ENCODE measurements around the gene ZNF595.
"Not testable (repeated sequence)": the region's sequence is repeated elsewhere in the genome, so short reads cannot be mapped to it uniquely, and the experiment has no call there.

ZNF595 gene

DNA sequence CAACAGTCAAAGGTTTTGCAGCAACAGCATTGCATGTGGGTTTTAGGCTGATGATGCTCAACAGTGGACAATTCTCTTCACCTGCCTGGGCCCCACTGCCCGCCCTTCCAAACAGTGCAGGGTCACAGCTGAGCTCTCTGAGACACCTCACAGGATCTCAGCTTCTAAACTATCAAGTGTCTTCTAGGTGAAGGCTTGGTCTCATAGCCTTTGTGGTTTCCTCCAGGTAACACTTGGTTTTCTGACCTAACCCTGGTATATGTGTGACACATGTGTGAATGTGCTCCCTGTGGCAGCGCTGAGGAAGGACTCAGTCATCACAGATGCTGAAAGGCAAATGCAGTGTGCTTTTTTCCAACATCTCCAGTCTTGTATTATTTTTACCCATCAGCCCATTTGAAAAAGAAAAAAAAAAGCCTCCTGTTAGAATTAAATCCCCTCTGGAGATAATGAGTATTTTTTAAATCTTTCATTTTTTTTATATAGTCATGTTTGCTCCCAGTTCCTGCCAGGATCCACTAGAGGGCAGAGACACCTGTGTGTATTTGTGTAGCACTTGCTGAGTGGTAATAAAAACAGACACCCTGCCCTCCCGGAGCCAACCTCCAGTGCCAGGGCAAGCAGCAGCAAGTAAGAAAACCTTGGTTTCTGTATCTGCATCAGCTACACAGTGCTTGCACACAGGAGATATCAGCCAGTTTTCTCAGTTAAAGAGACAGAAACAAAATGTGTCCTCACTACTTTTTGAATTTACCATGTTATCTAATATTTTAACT lies 24.2 kb upstream of the ZNF595 start:
- not testable (repeated sequence) for H3K4me1 ChIP-seq (ENCODE audit: control insufficient read depth, insufficient read depth, low read length, poor library complexity, severe bottlenecking); H3K9me3 ChIP-seq (ENCODE audit: control insufficient read depth, low read length); H3K4me3 ChIP-seq (ENCODE audit: insufficient read depth, low read depth, low read length, poor library complexity, severe bottlenecking); H3K27me3 ChIP-seq (replicated peaks; ENCODE audit: control insufficient read depth, insufficient read depth, low read length, poor library complexity, severe bottlenecking); H3K27ac ChIP-seq (ENCODE audit: insufficient read depth, low read length, poor library complexity, severe bottlenecking); DNase-seq; H3K36me3 ChIP-seq (ENCODE audit: control insufficient read depth, insufficient read depth, low read length)

- H3K9me3 ChIP-seq (ENCODE audit: control insufficient read depth, low read length); H3K4me3 ChIP-seq (ENCODE audit: insufficient read depth, low read depth, low read length, poor library complexity, severe bottlenecking); H3K27ac ChIP-seq (ENCODE audit: insufficient read depth, low read length, poor library complexity, severe bottlenecking); H3K4me1 ChIP-seq (ENCODE audit: control insufficient read depth, insufficient read depth, low read length, poor library complexity, severe bottlenecking); H3K36me3 ChIP-seq (ENCODE audit: control insufficient read depth, insufficient read depth, low read length); H3K27me3 ChIP-seq (replicated peaks; ENCODE audit: control insufficient read depth, insufficient read depth, low read length, poor library complexity, severe bottlenecking); DNase-seq: not testable (repeated sequence)
Measured at GRCh38 chr4:33314-33713, 19.8 kb upstream of the ZNF595 start.

DNA sequence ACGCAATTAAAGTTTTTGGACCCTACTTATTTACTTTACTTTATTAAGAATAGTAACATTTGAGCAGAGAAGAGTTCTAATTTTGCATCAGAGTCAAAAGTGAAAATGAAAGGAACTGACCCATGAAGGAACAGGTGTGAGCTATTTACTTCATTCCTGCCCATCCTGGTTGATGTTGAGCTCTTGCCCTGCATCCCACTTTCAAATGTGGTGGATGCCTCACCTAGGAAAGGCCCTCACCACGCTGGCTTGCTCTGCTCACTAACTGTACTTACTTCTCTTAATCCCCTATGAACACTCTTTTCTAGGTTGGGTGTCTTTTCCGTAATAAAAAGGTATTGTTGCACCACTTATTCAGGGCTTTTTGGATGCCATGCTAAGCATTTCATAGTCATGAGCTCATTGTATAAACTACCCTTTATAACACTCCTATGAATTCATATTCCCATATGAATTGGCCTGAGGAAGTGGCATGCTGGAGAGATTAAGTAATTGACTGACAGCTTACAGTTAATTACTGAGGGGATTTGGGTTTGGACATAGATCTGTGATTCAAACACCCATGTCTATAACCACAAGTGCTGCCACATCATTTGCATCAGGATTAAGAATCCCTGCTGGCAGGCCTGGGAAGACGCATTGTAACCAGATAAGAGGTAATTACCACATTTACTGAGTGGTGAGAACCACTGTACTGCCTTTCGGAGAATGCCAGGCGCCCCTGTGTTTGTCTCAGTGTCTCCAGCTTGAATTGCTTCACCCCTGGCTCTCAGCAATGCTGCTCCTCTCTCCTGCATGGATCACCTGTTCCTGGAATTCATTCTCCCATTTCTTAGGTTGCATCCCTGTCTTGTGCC lies 16.3 kb upstream of the ZNF595 start:
- not testable (repeated sequence) for H3K4me3 ChIP-seq (ENCODE audit: insufficient read depth, low read depth, low read length, poor library complexity, severe bottlenecking); DNase-seq; H3K4me1 ChIP-seq (ENCODE audit: control insufficient read depth, insufficient read depth, low read length, poor library complexity, severe bottlenecking); H3K27me3 ChIP-seq (replicated peaks; ENCODE audit: control insufficient read depth, insufficient read depth, low read length, poor library complexity, severe bottlenecking); H3K36me3 ChIP-seq (ENCODE audit: control insufficient read depth, insufficient read depth, low read length); H3K9me3 ChIP-seq (ENCODE audit: control insufficient read depth, low read length); H3K27ac ChIP-seq (ENCODE audit: insufficient read depth, low read length, poor library complexity, severe bottlenecking)

- H3K27ac ChIP-seq (ENCODE audit: insufficient read depth, low read length, poor library complexity, severe bottlenecking); H3K36me3 ChIP-seq (ENCODE audit: control insufficient read depth, insufficient read depth, low read length); H3K9me3 ChIP-seq (ENCODE audit: control insufficient read depth, low read length); H3K4me1 ChIP-seq (ENCODE audit: control insufficient read depth, insufficient read depth, low read length, poor library complexity, severe bottlenecking); DNase-seq; H3K4me3 ChIP-seq (ENCODE audit: insufficient read depth, low read depth, low read length, poor library complexity, severe bottlenecking); H3K27me3 ChIP-seq (replicated peaks; ENCODE audit: control insufficient read depth, insufficient read depth, low read length, poor library complexity, severe bottlenecking): not testable (repeated sequence)
Measured at GRCh38 chr4:38202-38601, 14.9 kb upstream of the ZNF595 start.

DNA sequence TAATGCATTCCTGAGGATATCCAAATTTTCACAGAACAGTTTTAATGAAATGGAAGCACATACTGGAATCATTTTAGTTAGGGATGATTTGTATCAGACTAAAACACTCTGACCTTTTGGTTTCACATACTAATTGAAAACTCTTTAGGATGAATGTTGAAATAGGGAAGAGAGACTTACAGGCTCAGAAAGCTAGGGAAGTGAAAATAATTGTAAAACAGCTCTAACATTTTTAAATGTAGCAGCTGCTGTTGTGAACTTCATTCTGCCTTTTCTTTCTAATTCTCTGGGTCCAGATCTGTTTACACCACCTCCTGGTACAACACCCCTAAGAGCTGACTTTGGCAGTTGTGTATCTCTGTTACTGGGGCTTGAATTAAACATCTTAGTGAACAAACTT lies 9.7 kb upstream of the ZNF595 start:
- H3K27me3 ChIP-seq (replicated peaks; ENCODE audit: control insufficient read depth, insufficient read depth, low read length, poor library complexity, severe bottlenecking); H3K9me3 ChIP-seq (ENCODE audit: control insufficient read depth, low read length); H3K36me3 ChIP-seq (ENCODE audit: control insufficient read depth, insufficient read depth, low read length); DNase-seq; H3K27ac ChIP-seq (ENCODE audit: insufficient read depth, low read length, poor library complexity, severe bottlenecking); H3K4me1 ChIP-seq (ENCODE audit: control insufficient read depth, insufficient read depth, low read length, poor library complexity, severe bottlenecking); H3K4me3 ChIP-seq (ENCODE audit: insufficient read depth, low read depth, low read length, poor library complexity, severe bottlenecking): not testable (repeated sequence)

DNA sequence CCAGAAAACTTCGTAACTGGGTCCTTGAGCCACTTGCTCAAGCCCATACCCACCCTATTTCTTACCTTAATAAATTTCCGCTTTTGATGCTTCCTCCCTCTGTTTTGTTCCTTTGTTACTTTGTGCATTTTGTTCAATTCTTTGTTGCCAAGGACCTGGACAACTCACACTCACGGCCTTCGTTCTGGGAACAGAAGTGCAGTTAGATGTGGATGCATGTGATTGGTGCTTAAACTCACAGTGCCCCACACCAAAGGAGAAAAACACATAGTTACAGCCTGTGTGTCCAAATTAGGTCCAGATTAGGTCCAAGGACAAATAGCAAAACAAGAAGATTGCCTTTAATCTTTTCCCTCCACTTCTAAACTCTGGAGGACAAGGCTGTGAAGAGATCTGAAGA lies 1.9 kb upstream of the ZNF595 start:
- H3K36me3 ChIP-seq (ENCODE audit: control insufficient read depth, insufficient read depth, low read length); H3K4me1 ChIP-seq (ENCODE audit: control insufficient read depth, insufficient read depth, low read length, poor library complexity, severe bottlenecking); DNase-seq; H3K27me3 ChIP-seq (replicated peaks; ENCODE audit: control insufficient read depth, insufficient read depth, low read length, poor library complexity, severe bottlenecking); H3K9me3 ChIP-seq (ENCODE audit: control insufficient read depth, low read length); H3K27ac ChIP-seq (ENCODE audit: insufficient read depth, low read length, poor library complexity, severe bottlenecking); H3K4me3 ChIP-seq (ENCODE audit: insufficient read depth, low read depth, low read length, poor library complexity, severe bottlenecking): not testable (repeated sequence)

GRCh38 chr4:51655-52277 lies 1.4 kb upstream of the ZNF595 start:
- H3K4me1 ChIP-seq (ENCODE audit: control insufficient read depth, insufficient read depth, low read length, poor library complexity, severe bottlenecking); H3K9me3 ChIP-seq (ENCODE audit: control insufficient read depth, low read length); H3K36me3 ChIP-seq (ENCODE audit: control insufficient read depth, insufficient read depth, low read length); H3K27ac ChIP-seq (ENCODE audit: insufficient read depth, low read length, poor library complexity, severe bottlenecking); H3K4me3 ChIP-seq (ENCODE audit: insufficient read depth, low read depth, low read length, poor library complexity, severe bottlenecking); H3K27me3 ChIP-seq (replicated peaks; ENCODE audit: control insufficient read depth, insufficient read depth, low read length, poor library complexity, severe bottlenecking): not testable (repeated sequence)
- peak; percentile 3 to 23 (median 16) for DNase-seq

DNA sequence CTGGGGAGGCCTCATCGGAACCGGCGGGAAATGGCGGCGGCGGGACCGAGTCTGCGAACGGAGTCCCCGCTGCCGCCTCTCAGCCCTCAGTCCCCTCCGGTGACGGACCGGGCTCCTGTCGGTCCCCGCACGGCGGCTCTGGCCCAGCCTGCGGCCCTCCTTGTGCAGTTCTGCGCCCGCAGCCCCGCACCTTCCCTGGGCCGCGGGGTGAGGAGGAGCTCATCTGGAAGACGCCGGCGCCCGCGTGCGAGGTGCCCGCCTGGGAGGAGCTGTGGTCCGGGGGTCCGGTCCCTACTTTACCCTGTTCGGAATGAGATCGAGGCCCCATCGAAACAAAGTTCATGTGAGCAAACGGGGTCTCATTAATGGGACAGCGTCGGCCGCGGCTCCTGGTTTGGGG lies 400 bp downstream of the ZNF595 start:
- not testable (repeated sequence) for H3K27me3 ChIP-seq (replicated peaks; ENCODE audit: control insufficient read depth, insufficient read depth, low read length, poor library complexity, severe bottlenecking); H3K36me3 ChIP-seq (ENCODE audit: control insufficient read depth, insufficient read depth, low read length); DNase-seq; H3K27ac ChIP-seq (ENCODE audit: insufficient read depth, low read length, poor library complexity, severe bottlenecking); H3K4me3 ChIP-seq (ENCODE audit: insufficient read depth, low read depth, low read length, poor library complexity, severe bottlenecking); H3K4me1 ChIP-seq (ENCODE audit: control insufficient read depth, insufficient read depth, low read length, poor library complexity, severe bottlenecking); H3K9me3 ChIP-seq (ENCODE audit: control insufficient read depth, low read length)

DNA sequence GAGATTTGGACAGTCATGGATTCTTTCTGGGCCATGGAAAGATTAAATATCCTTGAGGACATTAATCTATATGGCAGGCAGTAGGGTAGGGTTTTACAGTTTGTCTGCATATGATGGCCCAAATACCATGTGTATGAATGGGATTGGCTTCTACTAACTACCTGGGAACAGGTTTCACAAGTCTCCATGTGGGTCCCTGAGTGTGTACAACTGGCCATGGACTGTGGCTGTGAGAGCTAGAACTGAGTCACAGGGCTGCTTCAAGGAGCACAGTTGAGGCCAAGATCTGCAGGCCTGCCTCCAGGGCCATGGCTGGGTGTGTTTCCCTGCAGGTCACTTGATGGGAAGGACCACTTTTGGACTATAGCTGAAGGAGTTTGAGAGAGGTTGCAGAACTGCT lies 11.6 kb downstream of the ZNF595 start:
- DNase-seq; H3K36me3 ChIP-seq (ENCODE audit: control insufficient read depth, insufficient read depth, low read length); H3K9me3 ChIP-seq (ENCODE audit: control insufficient read depth, low read length); H3K27me3 ChIP-seq (replicated peaks; ENCODE audit: control insufficient read depth, insufficient read depth, low read length, poor library complexity, severe bottlenecking); H3K4me1 ChIP-seq (ENCODE audit: control insufficient read depth, insufficient read depth, low read length, poor library complexity, severe bottlenecking); H3K27ac ChIP-seq (ENCODE audit: insufficient read depth, low read length, poor library complexity, severe bottlenecking); H3K4me3 ChIP-seq (ENCODE audit: insufficient read depth, low read depth, low read length, poor library complexity, severe bottlenecking): not testable (repeated sequence)

DNA sequence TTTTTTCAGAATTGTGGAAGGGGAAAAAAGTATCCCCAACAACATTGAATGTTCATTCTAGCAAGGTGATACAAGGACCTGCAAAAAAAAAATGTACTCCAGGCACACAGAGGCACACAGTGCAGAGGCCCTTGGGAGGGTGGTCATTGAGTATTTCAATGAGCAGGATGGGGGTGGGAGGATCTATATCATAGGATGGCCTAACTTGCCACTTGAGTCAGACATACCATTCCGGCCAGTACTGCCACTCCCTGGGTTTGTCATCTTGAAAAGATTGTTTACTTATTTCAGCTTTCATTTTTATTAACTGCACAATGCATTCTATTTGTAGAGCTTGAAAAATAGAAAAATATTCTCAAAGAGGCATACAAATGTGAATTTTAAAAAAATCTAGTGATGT lies 18.7 kb downstream of the ZNF595 start:
- Histone ChIP-seq H3K4me1 (ENCODE audit: control insufficient read depth, insufficient read depth, low read length, poor library complexity, severe bottlenecking) (no peaks in the 10 kb centered on the region), H3K4me3 (ENCODE audit: insufficient read depth, low read depth, low read length, poor library complexity, severe bottlenecking) (no peak overlapping the region), H3K27me3 (replicated peaks; ENCODE audit: control insufficient read depth, insufficient read depth, low read length, poor library complexity, severe bottlenecking) (no peaks in the 10 kb centered on the region), H3K9me3 (ENCODE audit: control insufficient read depth, low read length) (peaks cover 25% of the 10 kb centered on the region), H3K27ac (ENCODE audit: insufficient read depth, low read length, poor library complexity, severe bottlenecking) (no peak overlapping the region), H3K36me3 (ENCODE audit: control insufficient read depth, insufficient read depth, low read length) (no peaks in the 10 kb centered on the region)
- DNase-seq, result no peak
